PC-3 (cell line): ENCODE measurements around the gene PPP1R12A.

ENCODE experiments used
- EZH2 ChIP-seq: fragments of 300-600 bp; sonication (generic); IDR thresholded peaks from one replicate; pipeline ENCODE4 v1.6.1; 2017; ENCODE audit warnings: antibody characterized with exemption, mild to moderate bottlenecking, low read length; ENCODE audit not compliant: unreplicated experiment
- EZH2phosphoT487 ChIP-seq: fragments of 300-600 bp; sonication (generic); IDR thresholded peaks from 2 replicates; pipeline ENCODE4 v1.6.1; 2018; ENCODE audit warnings: mild to moderate bottlenecking, antibody characterized with exemption, low read length, borderline replicate concordance
- TF ChIP-seq, protein P1 (sequence below): fragments of 300-600 bp; sonication (generic); conservative IDR thresholded peaks from 2 replicates; pipeline ENCODE4 v1.5.1; 2017; ENCODE audit warnings: antibody characterized with exemption, low read depth, mild to moderate bottlenecking, low read length

GRCh38 chr12:79850610-79851299, 84.1 kb downstream of the PPP1R12A start:
- TF ChIP-seq EZH2phosphoT487 (no peak), EZH2 (no peak)
- TF ChIP-seq, protein P1, sequence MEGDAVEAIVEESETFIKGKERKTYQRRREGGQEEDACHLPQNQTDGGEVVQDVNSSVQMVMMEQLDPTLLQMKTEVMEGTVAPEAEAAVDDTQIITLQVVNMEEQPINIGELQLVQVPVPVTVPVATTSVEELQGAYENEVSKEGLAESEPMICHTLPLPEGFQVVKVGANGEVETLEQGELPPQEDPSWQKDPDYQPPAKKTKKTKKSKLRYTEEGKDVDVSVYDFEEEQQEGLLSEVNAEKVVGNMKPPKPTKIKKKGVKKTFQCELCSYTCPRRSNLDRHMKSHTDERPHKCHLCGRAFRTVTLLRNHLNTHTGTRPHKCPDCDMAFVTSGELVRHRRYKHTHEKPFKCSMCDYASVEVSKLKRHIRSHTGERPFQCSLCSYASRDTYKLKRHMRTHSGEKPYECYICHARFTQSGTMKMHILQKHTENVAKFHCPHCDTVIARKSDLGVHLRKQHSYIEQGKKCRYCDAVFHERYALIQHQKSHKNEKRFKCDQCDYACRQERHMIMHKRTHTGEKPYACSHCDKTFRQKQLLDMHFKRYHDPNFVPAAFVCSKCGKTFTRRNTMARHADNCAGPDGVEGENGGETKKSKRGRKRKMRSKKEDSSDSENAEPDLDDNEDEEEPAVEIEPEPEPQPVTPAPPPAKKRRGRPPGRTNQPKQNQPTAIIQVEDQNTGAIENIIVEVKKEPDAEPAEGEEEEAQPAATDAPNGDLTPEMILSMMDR: no peak
